Left ventricle myocardium superior (tissue), 1 donor: ENCODE data around the gene SEPTIN11. TPM values are rescaled to one million over a fixed set of nuclear protein-coding genes. Genes with fewer than 3 reads are reported as not detected.
A peak's percentile ranks its signal among the peaks of the same experiment; 100 is the strongest.

Experiments
- ATAC-seq: fragments of 200-7000 bp; cut with Tn5 transposase; one replicate; pipeline ENCODE4 v1.9.1; 2020; ENCODE audit warnings: mild to moderate bottlenecking, moderate library complexity
- DNase-seq: peaks from one replicate; pipeline ENCODE4 v3.0.0-alpha.2; 2020
- intact Hi-C: fragments of 100-400 bp; cut with micrococcal nuclease; formaldehyde crosslinking; loops from one replicate; pipeline ENCODE4 v1.11.0; 2022
- long read RNA-seq: library from polyadenylated mRNA; unstranded; transcript quantifications from one replicate; pipeline ENCODE4 v2.0.0, GENCODE V29; 2021
- total RNA-seq: library from RNA; stranded (reverse); fragmentation: NEBNext Ultra II Directional; extraction: Animal tissue kit (Norgen Biotek cat#: 25700); gene quantifications from one replicate; pipeline ENCODE4 v1.2.1, GENCODE V29; 2021
- donor health status: DM: no; HTN: yes; CAD: no; lungs with severe emphysema.

SEPTIN11 gene
- 24.7 TPM for total RNA-seq
- long read RNA-seq, full-length matches to known transcripts, result 11 of 29 reads
- long read RNA-seq, partial matches to known transcripts, result 5 of 29 reads
- long read RNA-seq, other reads (novel, unspliced or antisense), result 13 of 29 reads

DNA sequence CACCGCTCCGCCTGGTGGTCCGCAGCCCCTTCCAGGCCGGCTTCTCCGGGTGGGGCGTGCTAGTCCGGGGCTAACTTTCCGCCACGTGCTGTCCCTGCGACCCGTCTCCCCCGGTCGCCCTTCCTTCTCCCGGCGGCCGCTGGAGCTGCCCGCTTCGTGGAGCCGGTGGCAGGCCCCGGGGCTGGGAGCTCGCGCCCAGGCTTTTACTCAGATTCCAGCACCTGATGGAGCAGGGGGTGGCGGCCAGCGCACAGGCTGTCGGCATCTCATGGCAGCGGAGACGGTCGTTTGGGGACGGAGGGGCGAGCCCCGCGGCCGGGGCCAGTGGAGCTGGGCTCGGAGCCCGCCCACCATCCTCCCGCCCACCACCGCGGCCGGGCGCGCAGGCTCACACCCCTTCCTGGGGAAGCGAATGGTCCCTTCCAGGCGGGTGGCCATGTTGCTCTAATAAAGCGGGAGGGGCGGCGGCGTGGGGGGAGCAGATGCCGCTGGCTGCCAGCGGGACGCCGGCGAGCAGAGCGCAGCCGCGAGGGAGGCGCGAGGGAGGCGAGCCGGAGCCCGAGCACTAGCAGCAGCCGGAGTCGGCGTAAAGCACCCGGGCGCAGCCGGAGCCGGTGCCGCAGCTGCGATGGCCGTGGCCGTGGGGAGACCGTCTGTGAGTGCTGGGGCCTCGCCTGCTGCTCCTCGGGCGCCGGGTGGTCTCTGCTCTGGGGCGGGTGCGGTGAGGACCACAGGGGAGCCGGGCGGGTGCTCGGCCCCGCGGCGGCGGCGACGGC lies at the start of gene SEPTIN11:
SEPTIN11 (plus strand) TSS at position 477 of the 776 bp plus-strand sequence; CDS start at position 629, 152 bp downstream.
- ATAC-seq, result peak; percentile 93
- intact Hi-C loops, result no loop called here
- peak; percentile 95 for DNase-seq

DNA sequence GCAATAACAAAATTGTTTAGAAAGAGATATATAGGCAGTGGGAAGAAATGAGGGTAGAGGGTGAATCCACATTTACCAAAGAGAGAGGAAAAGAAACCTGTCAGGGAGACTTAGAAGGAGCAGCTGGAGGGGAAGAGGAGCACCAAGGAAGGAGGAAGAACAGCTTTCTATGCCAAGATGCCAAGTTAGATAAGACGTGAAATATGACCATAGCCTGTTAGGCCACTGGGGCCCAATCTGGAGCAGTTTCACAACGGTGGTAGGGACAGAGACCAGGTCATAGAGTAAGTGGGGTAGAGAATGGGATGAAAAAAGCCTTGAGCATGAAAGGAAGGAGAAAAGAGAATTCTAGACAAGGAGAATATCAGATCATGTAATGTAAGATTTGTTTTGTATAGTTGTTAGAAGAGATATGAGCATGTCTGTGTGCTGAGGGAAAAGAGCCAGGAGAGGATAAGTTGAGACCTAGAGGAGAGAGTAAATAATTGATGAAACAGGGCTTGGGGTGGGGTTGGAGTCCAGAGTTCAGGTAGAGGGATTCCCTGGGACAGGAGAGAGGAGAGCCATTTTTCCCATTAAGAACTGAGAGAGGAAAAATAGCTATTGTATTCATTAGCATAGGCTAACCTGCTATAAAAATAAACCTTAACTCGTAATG lies 47.2 kb upstream of the SEPTIN11 start:
- intact Hi-C loops, result no loop called here
- ATAC-seq, result no peak
- no peak for DNase-seq

GRCh38 chr4:76904646-76905190 lies 44.8 kb upstream of the SEPTIN11 start:
- ATAC-seq (no peak), DNase-seq (no peak)
- intact Hi-C loops, result no loop called here

GRCh38 chr4:76905521-76905920 lies 44.0 kb upstream of the SEPTIN11 start:
- intact Hi-C loops, result no loop called here
- DNase-seq, result no peak
- ATAC-seq, result no peak

GRCh38 chr4:76909711-76910110 lies 39.8 kb upstream of the SEPTIN11 start:
- intact Hi-C loops, result no loop called here
- ATAC-seq (no peak), DNase-seq (no peak)

DNA sequence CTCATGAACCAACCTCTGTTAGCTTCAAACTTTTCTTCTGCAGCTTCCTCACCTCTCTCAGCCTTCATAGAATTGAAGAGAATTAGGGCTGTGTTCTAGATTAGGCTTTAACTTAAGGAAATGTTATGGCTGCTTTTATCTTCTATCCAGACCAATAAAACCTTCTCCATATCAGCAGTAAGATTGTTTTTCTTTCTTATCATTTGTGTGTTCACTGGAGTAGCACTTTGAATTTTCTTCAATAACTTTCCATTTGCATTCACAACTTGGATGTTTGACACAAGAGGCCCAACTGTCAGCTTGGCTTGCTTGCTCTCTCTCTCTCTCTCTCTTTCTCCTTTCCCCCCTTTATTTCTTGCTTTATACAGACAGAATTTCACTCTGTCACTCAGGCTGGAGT lies 28.8 kb upstream of the SEPTIN11 start:
- ATAC-seq (no peak), DNase-seq (no peak)
- intact Hi-C loops, result no loop called here

- intact Hi-C loops, result no loop called here
- ATAC-seq, result no peak
These were observed 25.8 kb upstream of the SEPTIN11 start for GRCh38 chr4:76923619-76924357.

DNA sequence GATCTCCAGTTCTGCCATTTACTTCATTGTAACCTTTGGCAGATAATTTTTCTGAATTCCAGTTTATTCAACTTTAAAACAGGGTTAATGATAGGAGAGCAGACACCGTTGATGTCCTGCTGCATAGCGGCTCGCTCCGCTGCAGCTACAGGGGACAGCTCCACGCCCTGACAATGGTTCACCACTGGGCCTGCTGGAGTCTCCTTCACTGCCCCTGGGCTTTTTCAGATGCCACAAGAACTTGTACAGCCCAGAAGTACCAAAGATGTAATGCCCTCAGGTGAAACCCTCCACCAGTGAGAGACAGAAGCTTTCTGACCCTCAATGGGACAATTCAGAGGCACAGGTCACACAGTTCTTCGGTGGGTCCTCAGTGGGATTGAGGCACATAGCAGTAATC lies 22.7 kb upstream of the SEPTIN11 start:
- intact Hi-C loops, result no loop called here
- DNase-seq (no peak), ATAC-seq (no peak)

More at GRCh38 chr4:76923619-76924357, 25.8 kb upstream of the SEPTIN11 start:
- DNase-seq, result no peak

DNA sequence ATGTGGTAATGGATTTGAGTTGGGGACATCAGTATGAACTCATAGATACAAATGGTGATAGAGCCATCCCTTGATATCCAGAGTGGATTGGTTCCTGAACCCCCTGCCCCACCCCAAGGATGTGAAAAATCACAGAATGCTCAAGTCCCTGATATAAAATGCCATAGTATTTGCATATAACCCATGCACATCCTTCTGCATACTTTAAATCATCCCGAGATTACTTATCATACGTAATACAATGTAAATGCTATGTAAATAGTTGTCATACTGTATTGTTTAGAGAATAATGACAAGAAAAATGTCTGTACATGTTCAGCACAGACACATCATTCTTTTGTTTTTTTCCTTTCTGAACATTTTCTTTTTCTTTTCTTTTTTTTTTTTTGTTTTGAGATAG lies 18.9 kb upstream of the SEPTIN11 start:
- DNase-seq (no peak), ATAC-seq (no peak)
- intact Hi-C loops, result no loop called here

DNA sequence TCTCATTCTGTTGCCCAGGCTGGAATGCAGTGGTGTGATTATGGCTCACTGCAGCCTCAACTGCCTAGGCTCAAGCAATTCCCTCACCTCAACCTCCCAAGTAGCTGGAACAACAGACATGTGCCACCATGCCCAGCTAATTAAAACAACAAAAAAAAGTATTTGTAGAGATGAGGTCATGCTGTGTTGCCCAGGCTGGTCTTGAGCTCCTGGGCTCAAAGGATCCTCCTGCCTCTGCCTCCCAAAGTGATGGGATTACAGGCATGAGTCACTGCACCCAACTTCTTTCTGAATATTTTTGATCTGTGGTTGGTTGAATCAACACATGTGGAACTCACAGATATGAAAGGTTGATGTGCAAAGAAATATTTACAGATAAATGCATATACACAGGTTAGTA lies 18.5 kb upstream of the SEPTIN11 start:
- intact Hi-C loops, result no loop called here
- ATAC-seq, result no peak

DNA sequence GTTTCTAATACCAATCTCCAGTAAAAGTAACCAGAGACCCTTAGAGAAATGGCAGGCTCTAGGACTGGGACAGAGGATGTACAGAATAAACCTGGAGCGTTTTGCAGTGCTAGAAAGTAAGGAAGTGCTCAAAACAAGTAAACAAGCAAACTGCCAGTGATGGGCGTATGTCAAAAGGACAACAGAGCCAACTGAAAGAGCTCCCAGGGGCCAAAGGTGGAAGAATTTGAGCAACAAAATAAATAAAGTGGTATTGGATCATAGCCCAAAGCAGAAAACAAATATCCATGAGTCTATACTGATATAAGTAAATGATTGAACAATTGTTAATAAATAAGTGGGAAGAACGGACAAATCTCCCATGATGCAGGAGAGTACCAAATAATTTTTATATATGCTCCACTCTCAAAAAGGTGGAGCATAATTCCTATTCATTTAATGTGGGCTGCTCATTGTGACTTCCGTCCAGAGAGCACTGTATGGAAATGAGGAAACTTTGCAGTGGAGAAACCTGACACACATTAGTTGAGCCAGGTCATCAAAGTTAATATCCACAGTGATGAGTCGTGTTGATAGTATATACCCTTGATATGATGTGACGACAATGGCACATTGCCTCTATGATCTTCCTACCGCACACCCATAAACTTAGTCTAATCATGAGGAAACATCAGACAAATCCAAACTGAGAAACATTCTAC lies 17.8 kb upstream of the SEPTIN11 start:
- ATAC-seq (no peak), DNase-seq (no peak)
- intact Hi-C loops, result no loop called here

More for the DNA sequence above, 18.5 kb upstream of the SEPTIN11 start:
- no peak for DNase-seq

- intact Hi-C loops, result no loop called here
- no peak for DNase-seq
- no peak for ATAC-seq
These were observed 10.4 kb upstream of the SEPTIN11 start for GRCh38 chr4:76939184-76939583.

GRCh38 chr4:76943129-76943620 lies 6.4 kb upstream of the SEPTIN11 start:
- intact Hi-C loops, result no loop called here
- ATAC-seq (no peak), DNase-seq (no peak)

DNA sequence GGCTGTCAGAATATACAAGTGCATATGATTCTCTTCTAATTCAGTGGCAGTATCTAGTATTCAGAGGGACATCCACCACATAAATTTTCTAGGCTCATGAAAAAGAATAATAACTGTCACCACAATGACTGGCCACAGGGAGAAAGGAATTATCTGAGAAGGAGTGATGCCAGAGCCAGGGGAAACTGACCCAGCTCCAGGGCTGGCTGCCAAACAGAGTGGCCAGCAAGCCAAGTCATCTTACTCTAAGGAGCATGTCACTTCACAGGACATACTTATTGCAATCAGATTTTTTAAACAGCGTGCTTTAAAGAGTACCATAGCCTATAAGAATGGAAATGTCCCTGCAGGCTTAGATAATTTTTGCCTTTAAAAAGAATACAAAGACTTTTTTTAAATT lies 5.8 kb upstream of the SEPTIN11 start:
- no peak for ATAC-seq
- intact Hi-C loops, result no loop called here
- DNase-seq, result peak; percentile 53

DNA sequence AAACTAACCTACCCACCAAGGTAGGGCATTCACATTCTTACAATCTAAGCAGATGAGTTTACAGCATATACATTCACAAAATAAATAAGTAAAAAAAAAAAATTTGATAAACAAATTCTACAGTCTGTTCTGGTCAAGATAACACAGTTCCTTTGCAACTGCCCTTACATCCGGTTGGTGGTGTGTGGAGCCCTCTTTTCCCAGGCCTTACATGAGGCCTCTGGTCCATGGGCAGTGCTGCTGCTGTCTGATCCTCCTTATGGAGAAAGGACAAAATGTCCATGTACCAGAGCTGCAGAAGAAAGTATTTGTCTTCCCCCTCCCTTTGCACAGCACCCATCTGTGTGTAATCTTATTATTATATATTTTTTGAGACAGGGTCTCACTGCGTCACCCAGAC lies 2.2 kb upstream of the SEPTIN11 start:
- no peak for ATAC-seq
- no peak for DNase-seq
- intact Hi-C loops, result no loop called here

DNA sequence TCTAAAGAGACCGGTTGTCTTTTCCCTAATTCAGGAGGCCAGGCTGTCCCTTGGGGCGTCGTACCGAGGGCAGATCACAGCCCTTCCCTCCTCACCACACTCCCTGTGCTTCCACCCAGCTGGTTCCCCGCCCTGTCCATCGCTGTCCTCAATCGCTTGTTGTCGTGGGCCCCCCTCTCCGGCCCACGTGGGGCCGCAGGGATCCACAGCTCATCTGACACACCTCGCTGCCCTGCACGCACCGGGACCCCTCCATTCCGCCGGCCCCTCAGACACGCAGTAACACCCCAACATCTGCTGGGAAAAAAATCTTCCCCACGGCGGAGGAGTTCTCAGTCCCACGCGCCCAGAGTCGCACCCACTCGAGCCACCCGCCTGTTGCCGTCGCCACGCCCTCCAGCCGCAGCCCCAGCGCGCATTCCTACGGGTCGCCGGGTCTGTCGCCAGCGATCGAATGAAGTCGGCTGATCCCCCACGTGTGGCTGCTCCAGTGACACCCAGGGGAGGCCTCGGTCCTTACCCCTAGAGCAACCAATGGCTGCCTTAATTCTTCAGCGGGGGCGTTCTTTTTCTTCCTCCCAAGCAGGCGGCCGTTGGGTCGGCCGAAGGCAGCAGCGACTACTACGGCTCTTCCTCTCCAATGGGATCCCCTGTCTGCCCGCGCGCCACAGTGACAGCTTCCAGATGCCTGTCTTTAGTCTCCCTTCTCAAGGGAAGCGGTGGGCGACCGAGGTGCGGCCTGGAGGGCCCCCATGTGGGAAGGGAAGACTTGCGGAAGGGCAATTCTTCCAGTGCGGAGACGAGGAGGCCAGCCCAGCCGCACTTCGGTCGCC lies 893 bp upstream of the SEPTIN11 start:
- DNase-seq (peak; percentile 81), ATAC-seq (peak; percentile 63)
- intact Hi-C loops, result no loop called here

- intact Hi-C loops, result no loop called here
- DNase-seq (peak; percentile 71), ATAC-seq (peak; percentile 24)
These were observed 752 bp downstream of the SEPTIN11 start for GRCh38 chr4:76950052-76950955.
